Measurements from ENCODE around the gene UPK3A. TPM values are rescaled to one million over a fixed set of nuclear protein-coding genes. Genes with fewer than 3 reads are reported as not detected.

UPK3A gene
- total and polyA plus RNA-seq, 2 donors from 2014 or later = not detected

- Histone ChIP-seq H3K36me3 (ENCODE audit: control insufficient read depth in 2 of 3, insufficient read depth in 3 of 3, low read length in 3 of 3) (no peaks in the 10 kb centered on the region), H3K4me3 (ENCODE audit: low read length in 3 of 3) (no peak overlapping the region), H3K27me3 (ENCODE audit: control insufficient read depth, insufficient read depth, low read length) (no peaks in the 10 kb centered on the region), H3K27ac (ENCODE audit: low read depth in 2 of 2, low read length in 2 of 2) (no peak overlapping the region), H3K4me1 (ENCODE audit: control insufficient read depth in 2 of 3, insufficient read depth in 2 of 3, low read depth in 1 of 3, low read length in 3 of 3) (peaks cover 0 to 2% (median 0%) of the 10 kb centered on the region in 3 donors), H3K9me3 (ENCODE audit: control insufficient read depth in 2 of 3, insufficient read depth in 1 of 3, low read length in 3 of 3) (no peaks in the 10 kb centered on the region), H3K9ac (ENCODE audit: low read length in 3 of 3) (no peak overlapping the region)
- DNase-seq (no peak), FAIRE-seq (no peak)
- no peak for TF ChIP-seq CTCF (IDR thresholded peaks at IDR 0.05; ENCODE audit: borderline replicate concordance, extremely low read depth, insufficient read depth)
- intact Hi-C loops (cut with DNase I) = loop anchor here (10.0 kb wide), 1 partner anchor 277 kb away; no protein-coding TSS in a partner anchor
Observed at GRCh38 chr22:45278125-45278524, 6.6 kb upstream of the UPK3A start.

GRCh38 chr22:45280587-45280980, 4.2 kb upstream of the UPK3A start:
- Histone ChIP-seq H3K4me3 (ENCODE audit: low read length in 3 of 3) (no peak overlapping the region), H3K27ac (ENCODE audit: low read depth in 2 of 2, low read length in 2 of 2) (peak overlapping the region in 1 of 2 donors; percentile 28), H3K9ac (ENCODE audit: low read length in 3 of 3) (no peak overlapping the region), H3K27me3 (ENCODE audit: control insufficient read depth, insufficient read depth, low read length) (no peaks in the 10 kb centered on the region), H3K36me3 (ENCODE audit: control insufficient read depth in 2 of 3, insufficient read depth in 3 of 3, low read length in 3 of 3) (no peaks in the 10 kb centered on the region), H3K9me3 (ENCODE audit: control insufficient read depth in 2 of 3, insufficient read depth in 1 of 3, low read length in 3 of 3) (no peaks in the 10 kb centered on the region), H3K4me1 (ENCODE audit: control insufficient read depth in 2 of 3, insufficient read depth in 2 of 3, low read depth in 1 of 3, low read length in 3 of 3) (peaks cover 0 to 7% (median 0%) of the 10 kb centered on the region in 3 donors)
- DNase-seq (no peak), FAIRE-seq (no peak)
- TF ChIP-seq CTCF (IDR thresholded peaks at IDR 0.05; ENCODE audit: borderline replicate concordance, extremely low read depth, insufficient read depth) = no peak
- intact Hi-C loops (cut with DNase I) = no loop called here

DNA sequence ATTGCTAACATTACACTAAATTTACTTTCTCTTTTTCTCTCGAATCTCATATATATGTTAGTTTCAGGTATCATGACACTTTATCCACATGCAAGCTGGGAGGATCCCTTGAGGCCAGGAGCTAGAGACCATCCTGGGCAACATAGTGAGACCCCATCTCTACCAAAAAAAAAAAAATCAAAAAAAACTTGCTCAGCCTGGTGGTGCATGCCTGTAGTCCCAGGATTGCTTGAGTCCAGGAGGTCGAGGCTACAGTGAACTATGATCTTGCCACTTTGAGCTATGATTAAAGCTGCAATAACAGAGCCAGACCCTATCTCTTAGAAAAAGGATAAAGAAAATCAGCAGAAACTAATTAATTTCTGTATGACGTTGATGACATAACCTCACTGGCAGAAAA, 3.7 kb upstream of the UPK3A start:
- Histone ChIP-seq H3K36me3 (ENCODE audit: control insufficient read depth in 2 of 3, insufficient read depth in 3 of 3, low read length in 3 of 3) (no peaks in the 10 kb centered on the region), H3K27ac (ENCODE audit: low read depth in 2 of 2, low read length in 2 of 2) (no peak overlapping the region), H3K4me3 (ENCODE audit: low read length in 3 of 3) (no peak overlapping the region), H3K27me3 (ENCODE audit: control insufficient read depth, insufficient read depth, low read length) (no peaks in the 10 kb centered on the region), H3K9ac (ENCODE audit: low read length in 3 of 3) (no peak overlapping the region), H3K9me3 (ENCODE audit: control insufficient read depth in 2 of 3, insufficient read depth in 1 of 3, low read length in 3 of 3) (no peaks in the 10 kb centered on the region), H3K4me1 (ENCODE audit: control insufficient read depth in 2 of 3, insufficient read depth in 2 of 3, low read depth in 1 of 3, low read length in 3 of 3) (peaks cover 0 to 7% (median 0%) of the 10 kb centered on the region in 3 donors)
- intact Hi-C loops (cut with DNase I) = no loop called here
- FAIRE-seq = no peak
- TF ChIP-seq CTCF (IDR thresholded peaks at IDR 0.05; ENCODE audit: borderline replicate concordance, extremely low read depth, insufficient read depth) = no peak
- no peak for DNase-seq

Measured in kidney (tissue), 14 donors.